ENCODE results near the gene SLC44A1. TPM values are rescaled to one million over a fixed set of nuclear protein-coding genes. Genes with fewer than 3 reads are reported as not detected.

Gene SLC44A1
- total RNA-seq, 1 donor, result 47.8 TPM

- no peak overlapping the region for H2AFZ ChIP-seq (ENCODE audit: low read length)
- no peaks in the 10 kb centered on the region for H3K36me3 ChIP-seq (ENCODE audit: insufficient read depth, low read length)
- TF ChIP-seq, protein P1, sequence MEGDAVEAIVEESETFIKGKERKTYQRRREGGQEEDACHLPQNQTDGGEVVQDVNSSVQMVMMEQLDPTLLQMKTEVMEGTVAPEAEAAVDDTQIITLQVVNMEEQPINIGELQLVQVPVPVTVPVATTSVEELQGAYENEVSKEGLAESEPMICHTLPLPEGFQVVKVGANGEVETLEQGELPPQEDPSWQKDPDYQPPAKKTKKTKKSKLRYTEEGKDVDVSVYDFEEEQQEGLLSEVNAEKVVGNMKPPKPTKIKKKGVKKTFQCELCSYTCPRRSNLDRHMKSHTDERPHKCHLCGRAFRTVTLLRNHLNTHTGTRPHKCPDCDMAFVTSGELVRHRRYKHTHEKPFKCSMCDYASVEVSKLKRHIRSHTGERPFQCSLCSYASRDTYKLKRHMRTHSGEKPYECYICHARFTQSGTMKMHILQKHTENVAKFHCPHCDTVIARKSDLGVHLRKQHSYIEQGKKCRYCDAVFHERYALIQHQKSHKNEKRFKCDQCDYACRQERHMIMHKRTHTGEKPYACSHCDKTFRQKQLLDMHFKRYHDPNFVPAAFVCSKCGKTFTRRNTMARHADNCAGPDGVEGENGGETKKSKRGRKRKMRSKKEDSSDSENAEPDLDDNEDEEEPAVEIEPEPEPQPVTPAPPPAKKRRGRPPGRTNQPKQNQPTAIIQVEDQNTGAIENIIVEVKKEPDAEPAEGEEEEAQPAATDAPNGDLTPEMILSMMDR (IDR thresholded peaks at IDR 0.05; ENCODE audit: extremely low read depth, low read depth, low read length), result no peak
- no peaks in the 10 kb centered on the region for H3K79me2 ChIP-seq (ENCODE audit: insufficient read depth, low read length)
- no peak overlapping the region for H3K4me2 ChIP-seq (ENCODE audit: insufficient read depth, low read length)
- H4K20me1 ChIP-seq (ENCODE audit: insufficient read depth, low read length), result no peaks in the 10 kb centered on the region
- H3K27me3 ChIP-seq (ENCODE audit: insufficient read depth, low read length), result no peaks in the 10 kb centered on the region
- no peak overlapping the region for H3K4me3 ChIP-seq (ENCODE audit: insufficient read depth, low read length)
- peaks cover 4% of the 10 kb centered on the region for H3K4me1 ChIP-seq (ENCODE audit: insufficient read depth, low read length)
- DNase-seq (ENCODE audit: insufficient read length, low spot score, missing footprints), result no peak
- H3K27ac ChIP-seq (ENCODE audit: low read depth, low read length), result no peak overlapping the region
- no peaks in the 10 kb centered on the region for H3K9me3 ChIP-seq (ENCODE audit: low read depth, low read length)
Measured at GRCh38 chr9:105419816-105420597, 175.6 kb downstream of the SLC44A1 start.

GRCh38 chr9:105421154-105421553, 176.7 kb downstream of the SLC44A1 start:
- no peaks in the 10 kb centered on the region for H3K4me1 ChIP-seq (ENCODE audit: insufficient read depth, low read length)
- DNase-seq (ENCODE audit: insufficient read length, low spot score, missing footprints), result no peak
- H4K20me1 ChIP-seq (ENCODE audit: insufficient read depth, low read length), result no peaks in the 10 kb centered on the region
- H3K4me3 ChIP-seq (ENCODE audit: insufficient read depth, low read length), result no peak overlapping the region
- H3K4me2 ChIP-seq (ENCODE audit: insufficient read depth, low read length), result no peak overlapping the region
- no peaks in the 10 kb centered on the region for H3K36me3 ChIP-seq (ENCODE audit: insufficient read depth, low read length)
- TF ChIP-seq, protein P1 (IDR thresholded peaks at IDR 0.05; ENCODE audit: extremely low read depth, low read depth, low read length), result no peak
- no peaks in the 10 kb centered on the region for H3K9me3 ChIP-seq (ENCODE audit: low read depth, low read length)
- no peaks in the 10 kb centered on the region for H3K79me2 ChIP-seq (ENCODE audit: insufficient read depth, low read length)
- no peaks in the 10 kb centered on the region for H3K27me3 ChIP-seq (ENCODE audit: insufficient read depth, low read length)
- H2AFZ ChIP-seq (ENCODE audit: low read length), result no peak overlapping the region
- no peak overlapping the region for H3K27ac ChIP-seq (ENCODE audit: low read depth, low read length)

DNA sequence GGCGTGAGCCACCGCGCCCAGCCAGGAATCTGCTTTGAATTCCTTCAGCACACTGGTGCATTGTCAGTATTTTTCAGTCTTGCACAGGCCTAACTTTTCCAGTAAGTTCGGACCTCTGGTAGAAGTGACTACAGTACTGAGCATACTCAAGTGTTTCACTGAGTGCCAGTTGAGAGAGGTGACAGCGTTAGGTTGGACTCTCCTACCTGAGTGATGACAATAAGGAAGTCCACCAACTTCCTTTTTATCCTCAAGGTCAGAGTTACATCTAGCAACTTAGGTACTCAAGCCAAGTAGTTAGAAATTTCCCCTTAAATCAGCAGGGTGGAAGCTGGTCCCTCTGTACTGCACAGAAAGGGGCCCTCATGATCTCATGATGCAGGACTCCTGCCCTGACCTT, 177.4 kb downstream of the SLC44A1 start:
- Histone ChIP-seq H3K79me2 (ENCODE audit: insufficient read depth, low read length) (no peaks in the 10 kb centered on the region), H3K9me3 (ENCODE audit: low read depth, low read length) (no peaks in the 10 kb centered on the region), H3K27me3 (ENCODE audit: insufficient read depth, low read length) (no peaks in the 10 kb centered on the region), H3K4me1 (ENCODE audit: insufficient read depth, low read length) (no peaks in the 10 kb centered on the region), H4K20me1 (ENCODE audit: insufficient read depth, low read length) (no peaks in the 10 kb centered on the region), H3K4me2 (ENCODE audit: insufficient read depth, low read length) (no peak overlapping the region), H2AFZ (ENCODE audit: low read length) (no peak overlapping the region), H3K4me3 (ENCODE audit: insufficient read depth, low read length) (no peak overlapping the region), H3K36me3 (ENCODE audit: insufficient read depth, low read length) (no peaks in the 10 kb centered on the region), H3K27ac (ENCODE audit: low read depth, low read length) (no peak overlapping the region)
- TF ChIP-seq, protein P1 (IDR thresholded peaks at IDR 0.05; ENCODE audit: extremely low read depth, low read depth, low read length), result no peak
- DNase-seq (ENCODE audit: insufficient read length, low spot score, missing footprints), result no peak

- DNase-seq (ENCODE audit: insufficient read length, low spot score, missing footprints), result peak; percentile 90
- H3K4me1 ChIP-seq (ENCODE audit: insufficient read depth, low read length), result no peaks in the 10 kb centered on the region
- H4K20me1 ChIP-seq (ENCODE audit: insufficient read depth, low read length), result no peaks in the 10 kb centered on the region
- no peaks in the 10 kb centered on the region for H3K9me3 ChIP-seq (ENCODE audit: low read depth, low read length)
- TF ChIP-seq, protein P1 (IDR thresholded peaks at IDR 0.05; ENCODE audit: extremely low read depth, low read depth, low read length), result peak; percentile 63
- H3K4me2 ChIP-seq (ENCODE audit: insufficient read depth, low read length), result no peak overlapping the region
- H3K79me2 ChIP-seq (ENCODE audit: insufficient read depth, low read length), result no peaks in the 10 kb centered on the region
- no peaks in the 10 kb centered on the region for H3K36me3 ChIP-seq (ENCODE audit: insufficient read depth, low read length)
- H3K27me3 ChIP-seq (ENCODE audit: insufficient read depth, low read length), result no peaks in the 10 kb centered on the region
- no peak overlapping the region for H2AFZ ChIP-seq (ENCODE audit: low read length)
- no peak overlapping the region for H3K27ac ChIP-seq (ENCODE audit: low read depth, low read length)
- H3K4me3 ChIP-seq (ENCODE audit: insufficient read depth, low read length), result no peak overlapping the region
Measured at GRCh38 chr9:105425816-105426433, 181.5 kb downstream of the SLC44A1 start.
